Fibroblast of mammary gland (primary cell): ENCODE measurements around the gene AGPAT4.

Source experiments
- DNase-seq: peaks from one replicate; pipeline ENCODE4 v3.0.0-alpha.2; 2010; ENCODE audit warnings: low read depth
- H3K4me3 ChIP-seq: 2 replicates; pipeline ENCODE4 v1.5.1; 2011; ENCODE audit warnings: low read depth, mild to moderate bottlenecking, low read length, moderate library complexity; ENCODE audit not compliant: control insufficient read depth
- CTCF ChIP-seq: conservative IDR thresholded peaks from 2 replicates; pipeline ENCODE4 v1.5.1; 2011; ENCODE audit warnings: low read depth, low read length, inconsistent platforms; ENCODE audit not compliant: control insufficient read depth, insufficient read depth

AGPAT4 gene

GRCh38 chr6:161152527-161152862, 121.4 kb downstream of the AGPAT4 start:
- TF ChIP-seq CTCF: no peak
- H3K4me3 ChIP-seq: no peak overlapping the region
- DNase-seq: no peak

DNA sequence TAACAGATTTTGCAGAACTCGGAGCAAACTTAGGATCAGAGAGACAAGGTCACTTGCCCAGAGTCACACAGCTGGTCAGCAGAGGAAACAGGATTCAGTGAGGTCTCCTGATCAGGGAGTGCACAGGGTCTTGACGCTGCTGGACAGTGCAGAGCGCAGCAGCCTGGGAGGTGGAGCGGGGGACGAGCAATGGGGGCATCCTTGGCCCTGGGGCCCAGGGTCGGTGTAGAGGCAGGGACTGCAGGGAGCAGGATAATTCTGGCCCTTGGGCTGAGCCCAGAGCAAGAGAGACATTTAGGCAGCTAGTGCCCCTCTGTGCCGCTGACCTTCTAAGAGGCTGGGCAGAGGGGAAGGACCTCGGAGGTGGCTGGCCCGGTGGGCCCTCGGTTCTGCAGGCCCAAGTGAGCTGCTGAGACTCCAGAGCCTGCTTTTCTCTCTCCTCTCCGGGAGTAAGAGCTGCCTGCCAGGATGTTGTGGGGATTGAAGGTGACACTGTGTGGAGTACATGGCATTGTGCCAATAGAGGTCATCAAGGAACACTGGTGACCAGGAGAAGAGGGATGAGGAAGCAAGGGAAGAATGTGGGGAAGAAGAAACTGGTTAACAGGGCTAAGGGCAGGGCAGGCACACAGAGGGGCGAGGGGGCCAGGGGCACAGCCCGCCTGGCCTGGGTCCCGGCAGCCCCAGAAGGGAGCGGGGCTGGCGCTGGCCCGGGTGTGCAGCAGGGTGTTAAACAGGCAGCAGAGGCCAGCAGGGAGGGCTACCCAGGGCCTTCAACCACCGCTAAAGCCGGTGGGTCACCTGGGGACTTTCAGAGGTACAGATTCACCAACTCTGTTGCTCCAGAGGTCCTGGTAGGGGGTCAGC, 122.0 kb downstream of the AGPAT4 start:
- H3K4me3 ChIP-seq: no peak overlapping the region
- no peak for DNase-seq
- TF ChIP-seq CTCF: no peak

GRCh38 chr6:161151059-161151645, 122.7 kb downstream of the AGPAT4 start:
- no peak for TF ChIP-seq CTCF
- no peak overlapping the region for H3K4me3 ChIP-seq
- DNase-seq: no peak

DNA sequence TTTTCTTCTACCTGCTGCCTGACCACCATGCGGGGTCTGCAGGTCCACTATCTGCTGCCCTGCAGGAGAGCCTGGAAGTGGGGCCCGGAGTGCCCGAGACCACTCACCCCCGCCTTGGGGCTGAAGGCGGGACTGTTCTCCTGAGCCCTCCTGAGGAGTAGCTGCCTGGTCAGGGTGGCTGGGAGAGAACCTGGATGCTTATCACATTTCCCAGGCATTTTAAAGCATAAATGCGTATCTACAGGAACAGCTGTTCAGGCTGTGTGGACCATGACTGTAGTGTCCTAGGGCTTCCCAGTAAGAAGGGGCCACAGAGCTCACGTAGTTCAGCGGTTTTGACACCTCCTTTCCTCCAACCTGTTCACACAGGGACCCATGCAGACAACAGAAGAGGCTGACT, 123.3 kb downstream of the AGPAT4 start:
- no peak for TF ChIP-seq CTCF
- no peak for DNase-seq
- H3K4me3 ChIP-seq: no peak overlapping the region

- TF ChIP-seq CTCF: no peak
- no peak overlapping the region for H3K4me3 ChIP-seq
- DNase-seq: no peak
Measured at GRCh38 chr6:161150136-161150535, 123.7 kb downstream of the AGPAT4 start.

GRCh38 chr6:161143663-161144430, 130.0 kb downstream of the AGPAT4 start:
- TF ChIP-seq CTCF: no peak
- H3K4me3 ChIP-seq: no peak overlapping the region
- no peak for DNase-seq
